ENCODE measurements around the gene IL1B. TPM values are rescaled to one million over a fixed set of nuclear protein-coding genes. Genes with fewer than 3 reads are reported as not detected.

IL1B gene
- total RNA-seq, 3 donors from 2014 or later, result 8.0 TPM; not detected in 2

DNA sequence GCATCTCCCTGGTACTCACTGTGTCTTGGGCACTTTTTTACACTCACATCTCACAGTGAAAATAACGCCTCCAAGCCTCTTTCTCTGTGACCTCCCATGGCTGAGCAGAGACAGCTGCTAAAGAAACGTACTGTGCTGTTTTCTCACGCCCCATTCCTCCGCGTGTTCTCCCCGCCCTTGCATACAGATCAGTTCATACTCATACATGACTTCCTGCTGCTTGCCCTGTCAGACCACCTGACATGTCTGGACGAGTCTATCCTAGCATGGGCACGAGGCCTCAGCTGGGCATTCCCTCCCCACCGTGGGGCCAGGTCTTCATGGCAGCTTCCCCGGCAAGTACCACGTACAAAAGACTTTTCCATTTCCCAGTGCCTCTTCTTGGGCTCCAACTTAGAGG is 31.0 kb downstream of the IL1B start:
- TF ChIP-seq POLR2A (IDR thresholded peaks at IDR 0.05), result no peak
- TF ChIP-seq, protein P1, sequence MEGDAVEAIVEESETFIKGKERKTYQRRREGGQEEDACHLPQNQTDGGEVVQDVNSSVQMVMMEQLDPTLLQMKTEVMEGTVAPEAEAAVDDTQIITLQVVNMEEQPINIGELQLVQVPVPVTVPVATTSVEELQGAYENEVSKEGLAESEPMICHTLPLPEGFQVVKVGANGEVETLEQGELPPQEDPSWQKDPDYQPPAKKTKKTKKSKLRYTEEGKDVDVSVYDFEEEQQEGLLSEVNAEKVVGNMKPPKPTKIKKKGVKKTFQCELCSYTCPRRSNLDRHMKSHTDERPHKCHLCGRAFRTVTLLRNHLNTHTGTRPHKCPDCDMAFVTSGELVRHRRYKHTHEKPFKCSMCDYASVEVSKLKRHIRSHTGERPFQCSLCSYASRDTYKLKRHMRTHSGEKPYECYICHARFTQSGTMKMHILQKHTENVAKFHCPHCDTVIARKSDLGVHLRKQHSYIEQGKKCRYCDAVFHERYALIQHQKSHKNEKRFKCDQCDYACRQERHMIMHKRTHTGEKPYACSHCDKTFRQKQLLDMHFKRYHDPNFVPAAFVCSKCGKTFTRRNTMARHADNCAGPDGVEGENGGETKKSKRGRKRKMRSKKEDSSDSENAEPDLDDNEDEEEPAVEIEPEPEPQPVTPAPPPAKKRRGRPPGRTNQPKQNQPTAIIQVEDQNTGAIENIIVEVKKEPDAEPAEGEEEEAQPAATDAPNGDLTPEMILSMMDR (IDR thresholded peaks at IDR 0.05), result no peak
- TF ChIP-seq POLR2AphosphoS5 (IDR thresholded peaks at IDR 0.05), result no peak
- intact Hi-C loops (cut with DNase I; ENCODE audit: low total_unique reads), result no loop called here

DNA sequence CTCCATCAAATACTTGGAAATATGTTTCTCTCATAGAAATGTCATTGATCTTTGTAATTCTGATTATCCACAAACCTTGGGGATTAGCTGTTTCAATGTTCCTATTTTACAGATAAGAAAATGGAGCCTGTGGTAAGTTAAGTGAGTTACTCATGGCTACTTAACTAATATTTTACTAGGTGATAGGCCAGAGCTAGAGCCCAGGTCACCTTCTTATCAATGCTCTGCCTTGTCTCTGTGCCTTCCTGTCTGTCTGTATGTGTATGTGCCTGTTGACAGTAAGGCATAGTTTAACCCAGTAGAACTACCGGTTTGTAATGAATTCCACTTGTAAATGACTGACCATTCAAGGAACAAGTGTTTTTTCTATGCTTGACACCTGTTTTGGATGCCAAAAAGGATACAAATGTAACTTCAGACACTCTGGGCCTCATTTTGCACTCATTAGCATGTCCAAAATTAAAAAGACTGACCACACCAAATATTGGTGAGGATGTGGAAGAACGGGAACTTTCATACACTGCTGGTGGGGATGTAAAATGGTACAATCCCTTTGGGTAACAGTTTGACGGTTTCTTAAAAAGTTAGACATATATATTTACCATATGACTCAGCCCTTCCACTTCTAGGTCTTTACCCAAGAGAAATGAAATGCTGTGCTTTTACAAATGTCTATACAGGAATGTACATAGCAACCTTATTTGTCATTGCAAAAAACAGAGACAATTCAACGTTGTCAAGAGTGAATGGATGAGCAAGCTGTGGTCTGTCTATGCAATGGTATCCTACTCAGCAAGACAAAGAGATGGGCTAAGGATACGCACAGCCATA is 32.7 kb downstream of the IL1B start:
- no peak for DNase-seq (ENCODE audit: low spot score in 2 of 2)
- Histone ChIP-seq H3K4me3 (no peak overlapping the region), H3K9me3 (no peaks in the 10 kb centered on the region), H3K27ac (no peak overlapping the region), H3K36me3 (no peaks in the 10 kb centered on the region), H3K4me1 (no peaks in the 10 kb centered on the region), H3K27me3 (no peaks in the 10 kb centered on the region)
- intact Hi-C loops (cut with DNase I; ENCODE audit: low total_unique reads), result no loop called here
- TF ChIP-seq, protein P1 (IDR thresholded peaks at IDR 0.05), result no peak
- no peak for TF ChIP-seq POLR2AphosphoS5 (IDR thresholded peaks at IDR 0.05)
- no peak for TF ChIP-seq POLR2A (IDR thresholded peaks at IDR 0.05)

More for the DNA sequence above, 31.0 kb downstream of the IL1B start:
- H3K36me3 ChIP-seq, result no peaks in the 10 kb centered on the region
- no peak overlapping the region for H3K4me3 ChIP-seq
- no peaks in the 10 kb centered on the region for H3K9me3 ChIP-seq
- H3K4me1 ChIP-seq, result no peaks in the 10 kb centered on the region
- DNase-seq (ENCODE audit: low spot score in 2 of 2), result no peak
- no peaks in the 10 kb centered on the region for H3K27me3 ChIP-seq
- H3K27ac ChIP-seq, result no peak overlapping the region

DNA sequence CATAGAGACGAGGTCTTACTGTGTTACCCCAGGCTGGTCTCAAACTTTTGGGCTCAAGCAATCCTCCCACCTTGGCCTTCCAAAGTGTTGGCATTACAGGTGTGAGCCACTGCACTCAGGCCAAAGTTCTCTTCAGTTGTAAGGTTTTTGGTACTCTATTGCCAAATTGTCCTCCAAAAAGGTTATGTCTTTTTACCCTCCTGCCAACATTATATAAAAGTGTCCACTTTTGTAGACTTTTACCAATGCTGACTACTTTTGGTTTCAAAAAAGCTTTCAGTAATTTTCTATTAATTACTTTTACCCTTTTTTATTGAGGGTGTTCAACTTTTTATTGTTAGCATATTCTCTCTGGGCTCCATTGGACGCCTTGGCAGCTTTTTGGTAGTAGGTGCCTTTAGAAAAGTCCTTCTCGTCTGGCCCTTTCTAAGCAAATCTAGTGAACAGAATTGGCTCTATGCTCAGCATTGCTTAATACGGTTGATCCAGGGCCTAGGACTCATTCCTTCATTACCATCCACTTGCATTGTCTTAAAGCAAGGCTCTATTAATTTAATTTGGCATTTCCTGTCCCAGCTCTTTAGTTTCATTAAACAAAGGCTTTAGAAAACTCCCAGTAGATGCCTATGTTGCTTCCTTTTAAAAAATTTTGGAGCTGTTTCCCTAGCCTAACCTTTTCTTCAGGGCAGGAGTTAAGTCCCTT is 35.5 kb downstream of the IL1B start:
- Histone ChIP-seq H3K4me1 (no peaks in the 10 kb centered on the region), H3K27me3 (no peaks in the 10 kb centered on the region), H3K9me3 (no peaks in the 10 kb centered on the region), H3K27ac (no peak overlapping the region), H3K4me3 (no peak overlapping the region), H3K36me3 (no peaks in the 10 kb centered on the region)
- no peak for DNase-seq (ENCODE audit: low spot score in 2 of 2)
- intact Hi-C loops (cut with DNase I; ENCODE audit: low total_unique reads), result no loop called here
- TF ChIP-seq POLR2A (IDR thresholded peaks at IDR 0.05) (no peak), POLR2AphosphoS5 (IDR thresholded peaks at IDR 0.05) (no peak)

DNA sequence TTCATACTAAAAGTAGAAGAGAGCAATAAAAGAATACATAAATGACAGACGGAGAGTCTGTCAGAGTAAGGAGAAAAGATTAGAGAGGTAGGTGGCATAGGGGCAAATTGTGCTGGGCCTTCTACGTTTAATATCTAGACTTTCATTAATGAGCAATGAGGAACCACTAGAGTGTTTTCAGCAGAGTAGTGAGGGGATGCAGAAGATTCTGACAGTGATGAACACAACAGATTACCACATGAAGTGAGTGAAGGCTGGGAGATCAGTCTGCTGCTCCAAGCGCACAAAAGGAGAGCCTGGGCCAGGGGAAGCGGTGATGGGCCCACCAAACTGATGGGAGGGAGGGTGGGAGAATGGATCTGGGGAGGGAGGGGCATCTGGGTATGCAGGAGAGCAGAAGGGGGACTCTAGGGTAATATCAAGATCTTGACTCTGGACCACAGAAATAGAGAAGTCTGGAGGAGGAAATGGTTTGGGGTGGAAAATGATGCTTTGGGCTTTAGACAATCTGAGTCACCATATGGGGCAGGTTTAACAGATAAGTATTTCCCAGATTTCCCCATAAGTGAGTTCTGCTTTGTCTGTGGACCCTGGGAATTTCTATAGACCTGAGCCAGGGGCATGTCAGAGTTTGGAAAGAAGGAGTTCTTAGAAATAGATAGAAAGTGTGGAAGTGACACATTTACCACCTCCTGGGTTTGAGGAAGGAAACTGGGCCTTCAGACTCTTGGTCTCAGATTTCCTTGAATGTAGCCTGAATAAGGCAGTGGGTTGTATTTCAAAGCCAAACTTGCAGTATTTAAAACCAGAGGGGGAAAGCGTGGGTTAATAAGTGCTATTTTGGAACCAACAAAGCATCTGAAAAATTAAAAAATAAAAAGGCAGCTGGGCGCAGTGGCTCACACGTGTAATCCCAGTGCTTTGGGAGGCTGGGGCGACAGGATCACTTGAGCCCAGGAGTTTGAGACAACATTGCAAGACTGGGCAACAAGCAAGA is 37.3 kb downstream of the IL1B start:
- H3K27ac ChIP-seq, result no peak overlapping the region
- intact Hi-C loops (cut with DNase I; ENCODE audit: low total_unique reads), result no loop called here
- no peaks in the 10 kb centered on the region for H3K4me1 ChIP-seq
- no peaks in the 10 kb centered on the region for H3K9me3 ChIP-seq
- no peaks in the 10 kb centered on the region for H3K36me3 ChIP-seq
- H3K4me3 ChIP-seq, result no peak overlapping the region
- no peak for DNase-seq (ENCODE audit: low spot score in 2 of 2)
- H3K27me3 ChIP-seq, result no peaks in the 10 kb centered on the region
- TF ChIP-seq, protein P1 (IDR thresholded peaks at IDR 0.05), result no peak
- no peak for TF ChIP-seq POLR2AphosphoS5 (IDR thresholded peaks at IDR 0.05)
- no peak for TF ChIP-seq POLR2A (IDR thresholded peaks at IDR 0.05)

DNA sequence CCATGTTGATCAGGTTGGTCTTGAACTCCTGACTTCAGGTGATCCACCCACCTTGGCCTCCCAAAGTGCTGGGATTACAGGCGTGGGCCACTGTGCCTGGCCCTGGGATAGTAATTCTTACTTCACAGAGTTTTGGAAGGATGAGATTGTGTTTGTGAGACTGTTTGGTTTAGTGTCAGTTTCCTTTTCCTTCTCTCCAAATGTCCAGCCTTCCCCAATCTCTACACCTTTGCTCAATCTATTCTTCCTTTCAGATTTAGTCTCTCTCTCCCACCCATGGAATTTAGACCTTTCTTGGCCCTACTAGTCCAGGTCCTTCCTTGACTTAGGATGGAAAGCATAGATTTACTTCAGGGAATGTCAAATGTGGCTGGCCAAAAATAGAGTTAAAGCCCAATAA is 40.1 kb downstream of the IL1B start:
- Histone ChIP-seq H3K9me3 (no peaks in the 10 kb centered on the region), H3K27me3 (no peaks in the 10 kb centered on the region), H3K36me3 (no peaks in the 10 kb centered on the region), H3K4me1 (no peaks in the 10 kb centered on the region), H3K4me3 (no peak overlapping the region), H3K27ac (no peak overlapping the region)
- intact Hi-C loops (cut with DNase I; ENCODE audit: low total_unique reads), result no loop called here
- DNase-seq (ENCODE audit: low spot score in 2 of 2), result no peak
- TF ChIP-seq, protein P1 (IDR thresholded peaks at IDR 0.05), result no peak
- TF ChIP-seq POLR2A (IDR thresholded peaks at IDR 0.05) (no peak), POLR2AphosphoS5 (IDR thresholded peaks at IDR 0.05) (no peak)

All from breast epithelium (tissue), 4 donors.